Measurements from ENCODE around the gene CSGALNACT2.
"Not testable (repeated sequence)": the region's sequence is repeated elsewhere in the genome, so short reads cannot be mapped to it uniquely, and the experiment has no call there.

Gene CSGALNACT2

GRCh38 chr10:43145311-43145710, 7.1 kb downstream of the CSGALNACT2 start:
- no peak for DNase-seq (ENCODE audit: low read depth in 2 of 3, low spot score in 2 of 3)

- not testable (repeated sequence) for DNase-seq (ENCODE audit: low read depth in 2 of 3, low spot score in 2 of 3)
Observed at GRCh38 chr10:43145936-43146335, 7.7 kb downstream of the CSGALNACT2 start.

- no peak for DNase-seq (ENCODE audit: low read depth in 2 of 3, low spot score in 2 of 3)
Observed at GRCh38 chr10:43151371-43151770, 13.1 kb downstream of the CSGALNACT2 start.

GRCh38 chr10:43153901-43154300, 15.7 kb downstream of the CSGALNACT2 start:
- no peak for DNase-seq (ENCODE audit: low read depth in 2 of 3, low spot score in 2 of 3)

GRCh38 chr10:43155221-43155620, 17.0 kb downstream of the CSGALNACT2 start:
- DNase-seq (ENCODE audit: low read depth in 2 of 3, low spot score in 2 of 3): no peak

GRCh38 chr10:43155741-43156140, 17.5 kb downstream of the CSGALNACT2 start:
- DNase-seq (ENCODE audit: low read depth in 2 of 3, low spot score in 2 of 3): no peak

GRCh38 chr10:43156590-43157341, 18.5 kb downstream of the CSGALNACT2 start:
- DNase-seq (ENCODE audit: low read depth in 2 of 3, low spot score in 2 of 3): no peak

- DNase-seq (ENCODE audit: low read depth in 2 of 3, low spot score in 2 of 3): no peak
Observed at GRCh38 chr10:43158636-43159035, 20.4 kb downstream of the CSGALNACT2 start.

- DNase-seq (ENCODE audit: low read depth in 2 of 3, low spot score in 2 of 3): no peak
Observed at GRCh38 chr10:43160046-43160920, 22.0 kb downstream of the CSGALNACT2 start.

GRCh38 chr10:43160921-43161255, 22.6 kb downstream of the CSGALNACT2 start:
- DNase-seq (ENCODE audit: low read depth in 2 of 3, low spot score in 2 of 3): no peak

- DNase-seq (ENCODE audit: low read depth in 2 of 3, low spot score in 2 of 3): no peak
Observed at GRCh38 chr10:43162604-43163003, 24.4 kb downstream of the CSGALNACT2 start.

GRCh38 chr10:43166207-43166879, 28.1 kb downstream of the CSGALNACT2 start:
- DNase-seq (ENCODE audit: low read depth in 2 of 3, low spot score in 2 of 3): no peak

GRCh38 chr10:43166880-43167497, 28.7 kb downstream of the CSGALNACT2 start:
- no peak for DNase-seq (ENCODE audit: low read depth in 2 of 3, low spot score in 2 of 3)

- DNase-seq (ENCODE audit: low read depth in 2 of 3, low spot score in 2 of 3): no peak
Observed at GRCh38 chr10:43167498-43167889, 29.2 kb downstream of the CSGALNACT2 start.

GRCh38 chr10:43170491-43170890, 32.2 kb downstream of the CSGALNACT2 start:
- DNase-seq (ENCODE audit: low read depth in 2 of 3, low spot score in 2 of 3): no peak

- DNase-seq (ENCODE audit: low read depth in 2 of 3, low spot score in 2 of 3): no peak
Observed at GRCh38 chr10:43172645-43173044, 34.4 kb downstream of the CSGALNACT2 start.

GRCh38 chr10:43173120-43173519, 34.9 kb downstream of the CSGALNACT2 start:
- no peak for DNase-seq (ENCODE audit: low read depth in 2 of 3, low spot score in 2 of 3)

- DNase-seq (ENCODE audit: low read depth in 2 of 3, low spot score in 2 of 3): no peak
Observed at GRCh38 chr10:43174969-43175368, 36.7 kb downstream of the CSGALNACT2 start.

GRCh38 chr10:43176271-43176670, 38.0 kb downstream of the CSGALNACT2 start:
- no peak for DNase-seq (ENCODE audit: low read depth in 2 of 3, low spot score in 2 of 3)

GRCh38 chr10:43177595-43177994, 39.4 kb downstream of the CSGALNACT2 start:
- no peak for DNase-seq (ENCODE audit: low read depth in 2 of 3, low spot score in 2 of 3)

GRCh38 chr10:43181146-43181545, 42.9 kb downstream of the CSGALNACT2 start:
- DNase-seq (ENCODE audit: low read depth in 2 of 3, low spot score in 2 of 3): no peak
